NCI-H2196 (cell line): ENCODE data around the gene JMY.

Source experiments
- DNase-seq: peaks from one replicate; lab custom pipeline; 2025; ENCODE audit not compliant: unreplicated experiment; lab: John Stamatoyannopoulos, UW

JMY gene

DNA sequence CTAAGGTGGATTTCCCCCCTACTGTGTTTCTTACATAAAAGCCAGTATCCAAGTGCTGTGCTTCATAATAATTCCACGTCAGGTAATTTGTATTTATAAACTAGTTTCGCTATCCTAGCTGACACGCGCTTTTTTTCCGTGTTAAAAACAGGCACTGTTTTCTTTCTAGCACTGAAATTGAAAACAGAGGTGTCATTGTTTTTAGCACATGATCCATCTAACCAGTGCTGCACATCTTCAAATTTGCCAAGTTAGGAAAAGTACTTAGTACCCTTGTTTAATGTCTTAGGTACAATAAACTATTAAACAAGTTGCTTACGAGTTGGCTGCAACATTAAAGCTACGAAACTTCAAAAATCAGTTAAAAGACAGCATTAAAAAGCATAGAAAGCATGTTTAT, 49.9 kb downstream of the JMY start:
- no peak for DNase-seq

DNA sequence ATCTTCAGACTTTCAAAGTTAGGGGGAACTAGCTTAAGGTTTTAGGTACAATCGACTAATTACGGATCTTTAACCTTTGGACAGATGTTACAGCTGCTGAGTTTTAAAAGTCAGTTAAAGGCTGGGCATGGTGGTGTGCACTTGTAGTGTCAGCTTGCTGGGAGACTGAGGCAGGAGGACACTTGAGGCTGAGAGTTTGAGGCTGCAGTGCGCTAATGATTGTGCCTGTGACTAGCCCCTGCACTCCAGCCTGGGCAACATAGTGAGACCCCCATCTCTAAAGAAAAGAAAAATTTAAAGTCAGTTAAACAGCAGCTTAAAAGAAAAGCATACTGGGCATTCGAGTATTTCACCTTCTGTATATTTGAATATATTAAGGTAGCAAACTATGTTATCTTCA, 51.4 kb downstream of the JMY start:
- DNase-seq = no peak

DNA sequence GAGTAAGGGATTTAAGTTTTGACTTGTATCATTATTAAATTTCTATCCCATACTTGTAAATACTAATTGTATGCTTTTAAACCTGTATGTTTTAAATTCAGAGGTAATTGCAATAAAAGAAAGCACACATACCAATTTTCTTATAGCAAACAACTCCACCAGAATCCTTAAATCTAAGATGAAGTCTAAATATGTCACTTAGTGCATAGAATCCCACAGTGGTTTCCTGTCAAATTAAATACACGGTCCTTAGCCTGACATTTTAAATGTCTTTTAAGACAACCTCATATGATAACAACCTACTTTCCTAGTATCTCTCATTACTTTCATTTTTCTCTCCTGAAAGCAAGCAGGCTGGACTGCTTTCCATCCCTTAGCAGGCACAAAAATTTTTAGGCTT, 52.0 kb downstream of the JMY start:
- no peak for DNase-seq

DNA sequence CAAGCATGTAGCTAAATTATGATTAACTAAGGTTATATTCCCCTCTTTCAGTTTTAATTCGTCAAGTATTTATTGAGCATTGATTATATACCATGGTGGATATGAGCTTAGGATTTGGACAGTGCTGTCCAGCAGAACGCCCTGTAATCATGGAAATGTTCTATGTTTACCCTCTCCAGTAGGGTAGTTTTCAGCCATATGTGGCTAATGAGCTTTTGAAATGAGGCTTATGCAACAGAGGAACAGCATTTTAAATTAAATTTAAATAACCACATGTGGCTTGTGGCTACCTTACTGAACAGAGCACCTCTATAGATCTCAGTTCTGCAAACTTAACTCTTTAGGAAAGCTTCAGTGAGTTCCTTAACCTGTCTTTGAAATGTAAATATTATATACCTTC, 59.1 kb downstream of the JMY start:
- no peak for DNase-seq

DNA sequence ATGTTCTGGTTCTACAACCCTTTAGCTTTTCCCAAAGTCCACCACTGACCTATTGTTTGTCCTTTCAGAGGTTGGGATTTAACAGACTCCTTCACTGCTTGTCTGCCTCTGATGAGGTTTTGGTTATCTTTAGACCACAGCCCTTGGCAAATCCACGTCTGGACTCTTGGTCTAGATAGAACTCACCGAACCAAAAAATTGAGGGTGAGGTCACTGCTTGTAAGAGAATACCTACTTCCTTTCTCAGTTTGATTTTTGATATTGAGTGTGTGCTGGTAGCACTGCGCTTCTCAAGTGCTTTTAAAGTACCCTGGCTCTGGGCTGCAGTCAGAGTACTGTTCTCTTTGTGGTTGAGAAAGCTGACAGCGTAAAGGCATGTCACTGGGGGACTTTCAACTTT, 61.7 kb downstream of the JMY start:
- peak; percentile 3 for DNase-seq

DNA sequence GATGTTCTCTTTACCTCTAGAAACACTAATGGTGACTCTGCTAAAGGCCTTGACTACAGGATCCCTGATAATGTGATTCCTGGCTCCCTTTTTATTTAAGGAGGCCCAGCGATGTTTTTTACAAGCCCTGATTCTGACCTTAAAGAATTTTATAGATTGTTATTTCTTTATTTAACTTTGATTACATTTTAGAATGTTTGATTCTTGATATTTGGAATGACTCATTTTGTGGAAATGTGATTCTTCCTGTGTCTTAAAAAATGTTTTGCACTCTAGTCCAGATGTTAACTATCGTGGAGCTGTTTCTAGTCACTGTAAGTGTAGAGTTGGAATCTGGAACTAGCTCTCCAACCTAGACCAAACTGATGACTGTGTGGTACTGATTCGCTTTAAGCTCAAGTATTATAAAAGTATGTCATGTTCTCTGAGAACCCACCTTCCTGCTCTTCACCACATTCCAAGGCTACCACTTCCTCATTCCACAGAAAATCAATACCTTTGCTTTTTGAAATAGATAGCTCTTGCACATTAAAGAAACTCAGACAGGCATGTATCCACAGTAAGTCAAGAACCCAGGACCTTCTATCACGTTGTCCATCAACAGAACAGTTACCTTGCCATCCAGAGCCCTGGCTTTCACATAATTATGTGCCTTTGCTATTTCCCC, 65.2 kb downstream of the JMY start:
- DNase-seq = no peak

DNA sequence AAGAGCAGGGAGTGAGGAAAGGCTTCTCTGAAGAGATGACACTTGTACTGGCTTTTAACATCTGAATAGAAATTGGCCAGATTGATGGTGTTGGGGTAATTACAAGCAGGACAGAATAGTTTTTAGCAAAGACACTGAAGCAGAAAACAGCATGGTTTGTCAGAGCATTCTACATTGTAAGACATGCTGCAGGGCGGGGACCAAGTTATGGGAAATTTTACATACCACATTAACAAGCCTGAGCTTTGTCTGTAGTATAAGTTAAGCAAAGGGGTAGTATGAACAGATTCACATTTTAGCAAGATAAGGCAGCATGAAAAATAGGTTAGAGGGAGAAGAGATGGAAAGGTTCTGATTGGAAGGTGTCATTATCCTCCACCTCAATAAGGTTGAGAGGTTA, 66.5 kb downstream of the JMY start:
- DNase-seq = no peak

DNA sequence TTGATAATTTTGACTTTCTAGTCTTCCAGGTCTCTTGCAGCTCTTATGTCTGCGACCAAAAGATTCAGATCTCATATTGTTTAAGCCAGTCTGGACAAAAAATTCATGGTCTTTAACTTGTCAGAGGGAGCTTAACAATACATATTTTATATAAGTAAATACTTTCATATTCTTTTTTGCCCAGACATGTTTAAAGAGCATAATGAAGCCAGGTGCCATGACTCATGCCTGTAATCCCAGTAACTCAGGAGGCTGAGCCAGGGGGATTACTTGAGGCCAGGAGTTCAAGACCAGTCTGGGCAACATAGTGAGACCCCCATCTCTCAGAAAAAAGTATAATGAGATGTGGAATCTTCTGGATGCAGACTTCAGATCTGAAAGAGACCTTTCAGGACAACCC, 69.8 kb downstream of the JMY start:
- no peak for DNase-seq

DNA sequence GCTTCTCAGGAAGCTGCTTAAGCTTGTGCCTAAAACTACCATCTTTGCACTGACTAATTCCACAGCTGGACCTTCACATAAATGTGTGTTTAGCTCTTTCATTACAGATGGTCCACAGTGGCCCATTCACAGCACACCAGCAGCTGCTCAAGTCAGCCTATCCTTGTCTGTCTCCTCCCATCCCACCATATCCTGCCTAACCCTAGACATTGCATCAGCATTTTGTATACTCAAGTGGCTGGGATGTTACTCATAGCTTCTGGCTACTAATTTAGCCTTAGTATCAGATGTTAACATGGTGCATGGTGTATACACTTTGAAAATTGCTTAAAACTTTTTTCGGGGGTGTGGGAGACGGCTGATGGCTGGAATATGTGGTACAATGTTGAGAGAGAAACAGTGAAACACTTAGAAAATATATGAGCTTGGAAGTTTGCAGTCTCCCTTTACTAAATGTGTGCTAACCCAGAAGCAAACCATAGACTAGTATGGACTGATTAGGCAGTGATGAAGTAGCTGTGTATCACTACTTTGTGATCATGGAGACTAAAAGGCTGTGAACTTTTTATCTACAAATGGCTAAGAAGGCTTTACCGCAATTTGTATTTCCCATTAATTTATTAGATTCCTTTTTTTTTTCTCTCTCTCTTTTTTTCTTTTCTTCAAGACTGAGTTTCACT, 83.1 kb downstream of the JMY start:
- no peak for DNase-seq

DNA sequence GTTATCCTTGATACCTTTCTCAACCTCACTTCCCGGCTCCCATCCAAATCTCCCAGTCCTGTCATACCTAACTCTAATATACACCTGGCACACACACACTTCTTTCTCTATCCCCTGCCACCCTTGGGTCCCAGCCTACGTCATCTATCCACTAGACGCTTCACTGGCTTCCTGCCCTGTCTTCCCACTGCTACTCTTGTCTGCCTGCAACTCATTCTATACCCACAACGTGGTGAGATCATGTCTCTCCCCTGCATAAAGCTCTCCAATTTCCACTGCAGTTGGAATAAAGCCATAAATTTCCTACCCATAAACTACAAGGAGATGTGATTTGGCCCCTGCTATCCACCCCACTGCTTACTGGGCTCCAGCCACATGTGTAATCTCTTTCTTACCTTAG, 93.5 kb downstream of the JMY start:
- DNase-seq = no peak

DNA sequence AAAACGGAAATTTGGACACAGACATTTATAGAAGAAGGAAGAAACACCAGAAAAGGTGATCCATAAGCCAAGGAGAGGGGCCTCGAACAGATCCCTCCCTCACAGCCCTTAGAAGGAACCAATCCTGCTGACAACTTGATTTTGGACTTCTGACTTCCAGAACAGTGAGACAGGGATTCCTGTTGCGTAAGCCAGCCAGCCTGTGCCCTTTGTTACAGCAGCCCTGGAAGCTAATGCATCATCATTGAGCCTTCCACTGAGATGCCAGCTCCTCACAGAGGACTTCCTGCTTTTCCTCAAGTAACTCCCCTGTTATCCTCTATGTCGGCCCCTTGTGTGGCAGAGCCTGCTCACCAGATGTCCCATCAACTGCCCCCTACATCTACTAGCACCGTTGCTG, 94.1 kb downstream of the JMY start:
- DNase-seq = no peak

DNA sequence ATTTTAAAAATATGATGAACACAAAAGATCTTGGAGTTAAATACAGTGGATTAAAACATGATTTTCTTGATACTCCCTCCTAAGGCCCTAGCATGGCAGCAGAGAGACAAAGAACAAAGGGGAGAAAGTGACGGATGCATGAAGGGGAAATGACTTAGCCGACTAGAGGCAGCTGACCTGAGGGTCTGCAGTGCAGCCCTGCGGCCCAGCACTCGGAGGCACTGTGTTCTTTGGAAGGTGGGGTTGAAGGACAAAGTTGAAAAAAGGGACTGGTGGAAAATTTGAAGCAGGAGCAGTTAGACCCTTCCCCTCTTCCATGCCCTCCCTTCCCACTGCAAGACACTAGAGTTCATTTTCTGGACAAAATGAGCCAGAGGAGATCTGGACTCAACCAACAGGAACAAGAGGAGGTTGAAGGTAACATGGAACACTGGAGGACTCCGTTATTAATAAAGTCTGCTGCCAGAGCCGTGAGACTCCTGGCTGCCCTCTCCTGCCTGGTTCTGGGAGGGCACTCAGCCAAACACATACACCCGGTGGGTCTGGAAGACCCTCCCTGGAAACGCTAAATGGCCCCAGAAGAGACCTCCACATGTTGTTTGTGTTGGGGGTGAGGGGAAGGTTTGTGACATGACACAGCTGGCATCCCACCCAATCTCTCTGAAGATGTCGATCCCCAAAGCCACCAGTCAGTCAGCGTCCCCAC, 98.1 kb downstream of the JMY start:
- no peak for DNase-seq

DNA sequence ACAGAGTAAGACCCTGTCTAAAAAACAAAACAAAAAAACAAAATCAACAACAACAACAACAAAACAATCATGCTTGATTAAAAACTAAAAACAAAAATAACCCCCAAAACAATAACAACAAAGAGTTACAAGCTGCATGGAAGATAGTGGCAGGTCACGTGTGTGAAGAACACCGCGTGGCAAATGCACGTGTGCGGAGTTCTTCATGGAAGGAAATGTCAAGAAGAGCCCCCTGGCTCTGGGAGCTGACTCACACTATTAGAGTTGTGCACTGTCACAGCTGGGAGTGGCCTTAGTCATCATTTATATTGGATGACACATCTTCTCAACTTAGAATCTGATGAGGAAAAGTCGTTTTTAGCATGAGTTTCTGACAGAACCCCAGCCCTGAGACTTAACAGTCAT, 110.5 kb downstream of the JMY start:
- no peak for DNase-seq

DNA sequence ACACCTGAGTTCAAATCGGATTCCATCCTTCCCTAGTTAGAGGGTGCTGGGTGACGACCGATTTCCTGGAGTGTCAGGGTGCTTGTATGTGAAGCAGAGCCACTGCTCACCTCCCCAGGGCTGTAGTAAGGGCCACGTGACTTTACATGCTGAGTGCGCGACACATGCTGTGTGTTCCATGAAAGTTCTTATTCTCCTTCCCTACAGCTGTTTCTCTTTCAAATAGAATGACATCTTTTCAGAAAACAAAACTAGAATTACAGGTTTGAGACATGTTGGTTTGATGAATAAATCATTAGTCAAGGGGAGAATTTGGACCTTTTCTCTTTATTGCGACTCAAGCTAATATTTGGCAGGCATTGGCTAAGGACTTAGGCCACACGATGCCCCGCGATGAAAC, 113.1 kb downstream of the JMY start:
- no peak for DNase-seq

DNA sequence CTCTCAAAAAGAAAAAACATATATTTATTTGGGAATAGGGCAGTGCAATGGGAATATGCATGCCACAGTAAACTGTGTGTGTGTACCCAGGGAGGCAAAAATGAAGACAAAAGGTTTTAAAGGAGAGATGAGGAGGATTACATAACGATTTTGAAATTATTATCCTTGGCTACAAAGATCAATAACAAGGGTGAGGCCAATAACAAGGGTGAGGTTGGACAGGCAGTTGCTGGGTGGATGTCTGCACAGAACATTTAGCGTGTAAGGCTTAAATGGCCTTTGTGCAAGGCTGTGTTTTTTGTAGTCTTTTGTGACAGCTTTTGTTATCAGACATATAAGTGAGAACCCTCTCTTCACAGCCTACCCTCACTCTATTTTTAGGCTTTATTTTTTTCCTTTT, 114.0 kb downstream of the JMY start:
- no peak for DNase-seq

DNA sequence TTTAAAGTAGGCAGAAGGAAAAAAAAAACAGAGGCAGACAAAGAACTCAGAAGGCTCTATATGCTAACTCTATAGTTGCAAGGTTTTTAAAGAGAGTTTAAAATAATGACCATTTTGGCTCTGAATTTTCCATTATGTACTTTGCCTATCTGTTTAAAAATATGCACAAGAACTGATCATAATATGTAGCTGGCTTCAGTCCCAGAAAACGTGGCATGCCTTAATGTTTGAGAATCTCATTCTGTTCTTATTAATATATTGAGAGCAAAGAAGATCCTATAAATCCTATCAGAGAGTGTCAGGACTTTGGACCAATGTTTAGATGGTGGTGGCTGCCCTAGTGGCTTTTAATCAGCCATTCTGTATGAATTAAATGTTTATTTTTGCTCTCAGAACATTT, 121.5 kb downstream of the JMY start:
- DNase-seq = no peak
